Measurements from ENCODE around the gene THRA.

DNA sequence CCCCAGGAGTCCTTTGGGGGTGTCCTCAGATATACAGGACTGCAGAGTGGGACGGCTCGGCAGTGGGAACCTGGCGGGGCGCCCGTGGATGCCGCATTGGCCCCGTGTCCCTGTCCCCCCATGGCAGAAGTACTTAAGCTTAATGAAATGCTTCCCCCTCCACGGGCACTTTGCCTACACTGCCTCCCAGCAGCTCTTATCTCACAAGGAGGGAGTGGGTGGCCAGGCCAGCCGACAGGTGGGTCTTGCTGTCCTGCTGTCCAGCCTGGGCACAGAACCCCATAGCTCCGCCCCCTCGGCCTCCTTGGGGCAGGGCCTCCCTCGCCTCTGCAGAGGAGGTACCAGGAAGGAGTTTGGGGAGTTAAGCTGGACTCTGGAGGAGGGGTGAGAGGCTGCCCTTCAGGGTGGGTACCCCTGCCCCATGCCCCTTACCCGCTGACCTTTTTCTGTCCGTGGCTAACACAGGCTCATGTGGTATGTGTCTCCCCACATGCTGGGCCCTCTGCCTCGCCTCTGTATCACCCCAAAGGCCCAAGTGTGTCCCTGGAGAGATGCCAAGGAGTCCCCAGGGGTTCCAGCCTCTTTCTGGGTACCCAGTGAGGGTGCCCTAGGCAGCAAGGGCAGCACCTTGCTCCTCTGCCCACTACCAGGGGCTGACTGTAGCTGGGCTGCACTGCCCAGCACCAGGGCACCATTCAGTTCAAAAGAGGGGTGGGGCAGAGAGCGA, 8.7 kb downstream of the THRA start:
- TF ChIP-seq, protein P1, sequence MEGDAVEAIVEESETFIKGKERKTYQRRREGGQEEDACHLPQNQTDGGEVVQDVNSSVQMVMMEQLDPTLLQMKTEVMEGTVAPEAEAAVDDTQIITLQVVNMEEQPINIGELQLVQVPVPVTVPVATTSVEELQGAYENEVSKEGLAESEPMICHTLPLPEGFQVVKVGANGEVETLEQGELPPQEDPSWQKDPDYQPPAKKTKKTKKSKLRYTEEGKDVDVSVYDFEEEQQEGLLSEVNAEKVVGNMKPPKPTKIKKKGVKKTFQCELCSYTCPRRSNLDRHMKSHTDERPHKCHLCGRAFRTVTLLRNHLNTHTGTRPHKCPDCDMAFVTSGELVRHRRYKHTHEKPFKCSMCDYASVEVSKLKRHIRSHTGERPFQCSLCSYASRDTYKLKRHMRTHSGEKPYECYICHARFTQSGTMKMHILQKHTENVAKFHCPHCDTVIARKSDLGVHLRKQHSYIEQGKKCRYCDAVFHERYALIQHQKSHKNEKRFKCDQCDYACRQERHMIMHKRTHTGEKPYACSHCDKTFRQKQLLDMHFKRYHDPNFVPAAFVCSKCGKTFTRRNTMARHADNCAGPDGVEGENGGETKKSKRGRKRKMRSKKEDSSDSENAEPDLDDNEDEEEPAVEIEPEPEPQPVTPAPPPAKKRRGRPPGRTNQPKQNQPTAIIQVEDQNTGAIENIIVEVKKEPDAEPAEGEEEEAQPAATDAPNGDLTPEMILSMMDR (IDR thresholded peaks at IDR 0.05), result no peak
- TF ChIP-seq, protein P2, sequence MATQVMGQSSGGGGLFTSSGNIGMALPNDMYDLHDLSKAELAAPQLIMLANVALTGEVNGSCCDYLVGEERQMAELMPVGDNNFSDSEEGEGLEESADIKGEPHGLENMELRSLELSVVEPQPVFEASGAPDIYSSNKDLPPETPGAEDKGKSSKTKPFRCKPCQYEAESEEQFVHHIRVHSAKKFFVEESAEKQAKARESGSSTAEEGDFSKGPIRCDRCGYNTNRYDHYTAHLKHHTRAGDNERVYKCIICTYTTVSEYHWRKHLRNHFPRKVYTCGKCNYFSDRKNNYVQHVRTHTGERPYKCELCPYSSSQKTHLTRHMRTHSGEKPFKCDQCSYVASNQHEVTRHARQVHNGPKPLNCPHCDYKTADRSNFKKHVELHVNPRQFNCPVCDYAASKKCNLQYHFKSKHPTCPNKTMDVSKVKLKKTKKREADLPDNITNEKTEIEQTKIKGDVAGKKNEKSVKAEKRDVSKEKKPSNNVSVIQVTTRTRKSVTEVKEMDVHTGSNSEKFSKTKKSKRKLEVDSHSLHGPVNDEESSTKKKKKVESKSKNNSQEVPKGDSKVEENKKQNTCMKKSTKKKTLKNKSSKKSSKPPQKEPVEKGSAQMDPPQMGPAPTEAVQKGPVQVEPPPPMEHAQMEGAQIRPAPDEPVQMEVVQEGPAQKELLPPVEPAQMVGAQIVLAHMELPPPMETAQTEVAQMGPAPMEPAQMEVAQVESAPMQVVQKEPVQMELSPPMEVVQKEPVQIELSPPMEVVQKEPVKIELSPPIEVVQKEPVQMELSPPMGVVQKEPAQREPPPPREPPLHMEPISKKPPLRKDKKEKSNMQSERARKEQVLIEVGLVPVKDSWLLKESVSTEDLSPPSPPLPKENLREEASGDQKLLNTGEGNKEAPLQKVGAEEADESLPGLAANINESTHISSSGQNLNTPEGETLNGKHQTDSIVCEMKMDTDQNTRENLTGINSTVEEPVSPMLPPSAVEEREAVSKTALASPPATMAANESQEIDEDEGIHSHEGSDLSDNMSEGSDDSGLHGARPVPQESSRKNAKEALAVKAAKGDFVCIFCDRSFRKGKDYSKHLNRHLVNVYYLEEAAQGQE (IDR thresholded peaks at IDR 0.05; ENCODE audit: insufficient read depth in 1 of 2, low read depth in 2 of 2, low read length in 1 of 2), result no peak; a peak in 1 of 4 replicates
- TF ChIP-seq POLR2AphosphoS5 (IDR thresholded peaks at IDR 0.05; ENCODE audit: low read depth, low read length) (no peak), TCF7L2 (IDR thresholded peaks at IDR 0.05; ENCODE audit: low read depth, low read length) (no peak), SIN3A (IDR thresholded peaks at IDR 0.05; ENCODE audit: borderline replicate concordance, insufficient read depth, low read depth, low read length) (no peak)

All from Panc1 (cell line).